DMS 273 (cell line): ENCODE results near the gene KIFC3.
"Not testable (repeated sequence)": the region's sequence is repeated elsewhere in the genome, so short reads cannot be mapped to it uniquely, and the experiment has no call there.

Experiments used
- DNase-seq: peaks from one replicate; lab custom pipeline; 2025; ENCODE audit not compliant: unreplicated experiment; lab: John Stamatoyannopoulos, UW

KIFC3 gene

GRCh38 chr16:57725554-57725953 lies 76.7 kb downstream of the KIFC3 start:
- DNase-seq, result peak; percentile 27

GRCh38 chr16:57725151-57725550 lies 77.1 kb downstream of the KIFC3 start:
- DNase-seq, result no peak

GRCh38 chr16:57724531-57724930 lies 77.8 kb downstream of the KIFC3 start:
- no peak for DNase-seq

GRCh38 chr16:57723170-57723569 lies 79.1 kb downstream of the KIFC3 start:
- DNase-seq, result no peak

GRCh38 chr16:57722651-57723050 lies 79.6 kb downstream of the KIFC3 start:
- no peak for DNase-seq

- no peak for DNase-seq
Observed at GRCh38 chr16:57722210-57722499, 80.1 kb downstream of the KIFC3 start.

GRCh38 chr16:57721356-57722209 lies 80.7 kb downstream of the KIFC3 start:
- no peak for DNase-seq

- DNase-seq, result peak; percentile 81
Observed at GRCh38 chr16:57720142-57720575, 82.1 kb downstream of the KIFC3 start.

- no peak for DNase-seq
Observed at GRCh38 chr16:57714047-57714446, 88.2 kb downstream of the KIFC3 start.

- no peak for DNase-seq
Observed at GRCh38 chr16:57713596-57713995, 88.7 kb downstream of the KIFC3 start.

- not testable (repeated sequence) for DNase-seq
Observed at GRCh38 chr16:57712569-57712968, 89.7 kb downstream of the KIFC3 start.

- DNase-seq, result peak; percentile 64
Observed at GRCh38 chr16:57711993-57712392, 90.3 kb downstream of the KIFC3 start.

- DNase-seq, result peak; percentile 97
Observed at GRCh38 chr16:57711346-57711745, 90.9 kb downstream of the KIFC3 start.

GRCh38 chr16:57709663-57710062 lies 92.6 kb downstream of the KIFC3 start:
- DNase-seq, result no peak
